Hepatocyte (in vitro differentiated cells): ENCODE results near the gene BCAS3.

Experiments used
- EZH2 ChIP-seq: fragments of 200-600 bp; sonication (generic); IDR thresholded peaks from 2 replicates; pipeline ENCODE4 v1.6.1; 2016; ENCODE audit warnings: antibody characterized with exemption, mild to moderate bottlenecking, borderline replicate concordance
- TF ChIP-seq, protein P1 (sequence below): fragments of 200-600 bp; sonication (generic); IDR thresholded peaks from 2 replicates; pipeline ENCODE4 v1.5.1; 2016; ENCODE audit warnings: antibody characterized with exemption, mild to moderate bottlenecking; ENCODE audit not compliant: poor library complexity

DNA sequence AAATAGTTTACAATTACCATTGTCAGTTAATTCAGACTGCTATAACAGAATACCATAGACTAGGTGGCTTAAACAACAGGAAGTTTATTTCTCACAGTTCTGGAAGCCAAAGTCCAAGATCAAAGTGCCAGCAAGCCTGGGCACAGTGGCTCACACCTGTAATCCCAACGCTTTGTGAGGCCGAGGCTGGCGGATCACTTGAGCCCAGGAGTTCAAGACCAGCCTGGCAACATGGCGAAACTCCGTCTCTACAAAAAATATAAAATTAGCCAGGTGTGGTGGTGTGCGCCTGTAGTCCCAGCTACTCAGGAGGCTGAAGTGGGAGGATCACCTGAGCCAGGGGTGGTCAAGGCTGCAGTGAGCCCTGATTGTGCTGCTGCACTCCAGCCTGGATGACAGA lies 650.7 kb downstream of the BCAS3 start:
- TF ChIP-seq, protein P1, sequence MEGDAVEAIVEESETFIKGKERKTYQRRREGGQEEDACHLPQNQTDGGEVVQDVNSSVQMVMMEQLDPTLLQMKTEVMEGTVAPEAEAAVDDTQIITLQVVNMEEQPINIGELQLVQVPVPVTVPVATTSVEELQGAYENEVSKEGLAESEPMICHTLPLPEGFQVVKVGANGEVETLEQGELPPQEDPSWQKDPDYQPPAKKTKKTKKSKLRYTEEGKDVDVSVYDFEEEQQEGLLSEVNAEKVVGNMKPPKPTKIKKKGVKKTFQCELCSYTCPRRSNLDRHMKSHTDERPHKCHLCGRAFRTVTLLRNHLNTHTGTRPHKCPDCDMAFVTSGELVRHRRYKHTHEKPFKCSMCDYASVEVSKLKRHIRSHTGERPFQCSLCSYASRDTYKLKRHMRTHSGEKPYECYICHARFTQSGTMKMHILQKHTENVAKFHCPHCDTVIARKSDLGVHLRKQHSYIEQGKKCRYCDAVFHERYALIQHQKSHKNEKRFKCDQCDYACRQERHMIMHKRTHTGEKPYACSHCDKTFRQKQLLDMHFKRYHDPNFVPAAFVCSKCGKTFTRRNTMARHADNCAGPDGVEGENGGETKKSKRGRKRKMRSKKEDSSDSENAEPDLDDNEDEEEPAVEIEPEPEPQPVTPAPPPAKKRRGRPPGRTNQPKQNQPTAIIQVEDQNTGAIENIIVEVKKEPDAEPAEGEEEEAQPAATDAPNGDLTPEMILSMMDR, result no peak
- no peak for TF ChIP-seq EZH2
